Endothelial cell (in vitro differentiated cells): ENCODE results near the gene BET1. TPM values are rescaled to one million over a fixed set of nuclear protein-coding genes. Genes with fewer than 3 reads are reported as not detected.

Source experiments
- DNase-seq: peaks from one replicate; pipeline ENCODE4 v3.0.0; 2021; ENCODE audit warnings: low spot score
- H3K27ac Mint-ChIP-seq: one replicate; pipeline ENCODE4 v1.8.0; 2021; ENCODE audit warnings: mixed read lengths, inconsistent platforms; ENCODE audit not compliant: unreplicated experiment
- H3K27me3 Mint-ChIP-seq: one replicate; pipeline ENCODE4 v1.8.0; 2021; ENCODE audit warnings: mild to moderate bottlenecking, moderate library complexity, mixed read lengths, inconsistent platforms; ENCODE audit not compliant: unreplicated experiment
- H3K36me3 Mint-ChIP-seq: one replicate; pipeline ENCODE4 v1.8.0; 2021; ENCODE audit warnings: mild to moderate bottlenecking, low read depth, mixed read lengths, inconsistent platforms; ENCODE audit not compliant: unreplicated experiment
- H3K4me1 Mint-ChIP-seq: one replicate; pipeline ENCODE4 v1.8.0; 2021; ENCODE audit warnings: mild to moderate bottlenecking, mixed read lengths, inconsistent platforms; ENCODE audit not compliant: unreplicated experiment
- H3K4me3 Mint-ChIP-seq: one replicate; pipeline ENCODE4 v1.8.0; 2021; ENCODE audit warnings: mild to moderate bottlenecking, mixed read lengths, inconsistent platforms; ENCODE audit not compliant: unreplicated experiment
- H3K9me3 Mint-ChIP-seq: one replicate; pipeline ENCODE4 v1.8.0; 2021; ENCODE audit warnings: mixed read lengths, inconsistent platforms; ENCODE audit not compliant: unreplicated experiment
- CTCF ChIP-seq: fragments of 200-600 bp; sonication (generic); IDR thresholded peaks from one replicate; pipeline ENCODE4 v1.5.0; 2021; ENCODE audit warnings: antibody characterized with exemption; ENCODE audit not compliant: unreplicated experiment
- total RNA-seq: library from RNA; stranded (reverse); fragmentation: NEBNext Ultra II Directional; extraction: Animal tissue kit (Norgen Biotek cat#: 25700); gene quantifications from one replicate; pipeline ENCODE4 v1.2.1, GENCODE V29; 2021; ENCODE audit not compliant: unreplicated experiment

Gene BET1
- total RNA-seq, 1 donor from 2014 or later = 30.0 TPM

GRCh38 chr7:94016786-94017185 lies 12.6 kb upstream of the BET1 start:
- Mint-ChIP-seq H3K27me3 (no peaks in the 10 kb centered on the region), H3K27ac (no peak overlapping the region), H3K9me3 (no peaks in the 10 kb centered on the region), H3K4me1 (no peaks in the 10 kb centered on the region), H3K36me3 (no peaks in the 10 kb centered on the region), H3K4me3 (no peak overlapping the region)
- no peak for DNase-seq
- TF ChIP-seq CTCF = no peak

GRCh38 chr7:94015538-94015937 lies 11.4 kb upstream of the BET1 start:
- no peaks in the 10 kb centered on the region for H3K36me3 Mint-ChIP-seq
- H3K4me1 Mint-ChIP-seq = no peaks in the 10 kb centered on the region
- H3K27ac Mint-ChIP-seq = no peak overlapping the region
- DNase-seq = no peak
- no peaks in the 10 kb centered on the region for H3K9me3 Mint-ChIP-seq
- H3K4me3 Mint-ChIP-seq = no peak overlapping the region
- TF ChIP-seq CTCF = no peak
- H3K27me3 Mint-ChIP-seq = no peaks in the 10 kb centered on the region

GRCh38 chr7:94012746-94013145 lies 8.6 kb upstream of the BET1 start:
- Mint-ChIP-seq H3K9me3 (no peaks in the 10 kb centered on the region), H3K27ac (no peak overlapping the region), H3K4me1 (no peaks in the 10 kb centered on the region), H3K27me3 (no peaks in the 10 kb centered on the region), H3K36me3 (no peaks in the 10 kb centered on the region), H3K4me3 (no peak overlapping the region)
- DNase-seq = no peak
- TF ChIP-seq CTCF = no peak

GRCh38 chr7:94011714-94012353 lies 7.7 kb upstream of the BET1 start:
- no peaks in the 10 kb centered on the region for H3K4me1 Mint-ChIP-seq
- peaks cover 2% of the 10 kb centered on the region for H3K27me3 Mint-ChIP-seq
- H3K36me3 Mint-ChIP-seq = no peaks in the 10 kb centered on the region
- DNase-seq = no peak
- H3K9me3 Mint-ChIP-seq = no peaks in the 10 kb centered on the region
- no peak for TF ChIP-seq CTCF
- no peak overlapping the region for H3K27ac Mint-ChIP-seq
- no peak overlapping the region for H3K4me3 Mint-ChIP-seq

- H3K4me1 Mint-ChIP-seq = peaks cover 12% of the 10 kb centered on the region
Measured at GRCh38 chr7:94008537-94008936, 4.4 kb upstream of the BET1 start.

More at GRCh38 chr7:94008537-94008936, 4.4 kb upstream of the BET1 start:
- H3K27ac Mint-ChIP-seq = no peak overlapping the region
- H3K36me3 Mint-ChIP-seq = no peaks in the 10 kb centered on the region
- no peak for TF ChIP-seq CTCF
- H3K9me3 Mint-ChIP-seq = no peaks in the 10 kb centered on the region
- H3K27me3 Mint-ChIP-seq = peaks cover 4% of the 10 kb centered on the region
- no peak for DNase-seq
- H3K4me3 Mint-ChIP-seq = no peak overlapping the region
